HUDEP-2 (cell line): ENCODE data around the gene RHBDD1.

Experiments used
- DNase-seq, 76 experiments: peaks; one replicate each; lab custom pipeline; 2025; ENCODE audit not compliant: unreplicated experiment in 76 of 76; lab: John Stamatoyannopoulos, UW

The RHBDD1 gene

DNA sequence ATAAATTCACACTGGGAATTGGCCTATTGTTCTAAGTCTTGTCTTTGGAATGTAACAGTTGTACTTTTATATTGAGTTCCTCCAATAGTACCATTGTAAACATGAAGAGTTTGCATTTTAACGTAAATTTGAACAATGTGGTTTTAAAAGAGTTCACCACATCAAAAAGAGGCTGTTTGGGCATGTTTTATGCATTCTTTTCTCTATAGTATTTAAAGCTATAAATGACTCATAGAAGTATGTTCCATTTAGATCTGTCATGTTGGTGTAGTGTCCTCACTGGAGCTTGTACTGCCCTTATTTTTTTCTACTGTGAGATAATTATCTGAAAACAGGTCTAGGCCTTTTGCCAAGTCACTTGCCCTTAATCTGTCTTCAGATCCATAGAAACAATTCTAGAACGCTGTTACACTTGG lies 141.9 kb downstream of the RHBDD1 start:
- DNase-seq, result peak in 41 of 76 experiments; percentile 6 to 82 (median 62)

DNA sequence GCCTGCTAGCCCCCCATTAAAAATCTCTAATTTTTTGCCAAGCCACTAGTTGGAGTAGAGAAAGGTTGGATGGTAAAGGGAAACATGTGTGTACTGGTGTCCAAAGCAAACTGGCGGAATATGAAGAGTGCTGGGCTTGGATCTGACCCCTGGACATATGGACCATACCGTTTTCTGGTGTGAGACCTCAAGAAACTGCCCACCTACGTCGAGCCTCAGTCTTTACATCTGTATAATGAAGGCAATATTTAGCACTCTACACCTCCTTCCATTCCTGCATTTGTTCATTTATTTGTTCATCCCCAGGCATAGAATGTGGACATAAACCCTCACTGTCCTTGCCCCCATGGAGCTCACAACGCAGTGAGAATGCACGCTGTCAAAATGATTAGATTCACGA lies 142.4 kb downstream of the RHBDD1 start:
- DNase-seq, result no peak

DNA sequence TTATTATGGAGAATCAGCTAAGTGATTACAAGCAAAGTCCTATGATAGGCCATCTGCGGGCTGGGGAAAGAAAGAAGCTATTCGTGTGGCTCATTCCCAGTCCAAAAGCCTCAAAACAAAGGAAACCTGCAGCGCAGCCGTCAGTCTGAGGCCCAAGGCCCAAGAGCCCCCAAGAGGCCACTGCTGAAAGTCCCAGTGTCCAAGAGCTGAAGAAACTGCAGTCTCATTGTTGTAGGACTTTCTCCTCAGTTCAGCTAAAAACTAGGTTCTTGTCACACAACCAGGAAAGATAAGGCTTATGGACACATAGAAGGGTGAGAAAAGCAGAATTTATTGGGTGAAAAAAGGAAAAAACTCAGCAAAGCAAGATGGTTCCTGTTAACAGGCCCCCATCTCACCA lies 143.2 kb downstream of the RHBDD1 start:
- DNase-seq, result peak in 9 of 76 experiments; percentile 3 to 29 (median 4)

DNA sequence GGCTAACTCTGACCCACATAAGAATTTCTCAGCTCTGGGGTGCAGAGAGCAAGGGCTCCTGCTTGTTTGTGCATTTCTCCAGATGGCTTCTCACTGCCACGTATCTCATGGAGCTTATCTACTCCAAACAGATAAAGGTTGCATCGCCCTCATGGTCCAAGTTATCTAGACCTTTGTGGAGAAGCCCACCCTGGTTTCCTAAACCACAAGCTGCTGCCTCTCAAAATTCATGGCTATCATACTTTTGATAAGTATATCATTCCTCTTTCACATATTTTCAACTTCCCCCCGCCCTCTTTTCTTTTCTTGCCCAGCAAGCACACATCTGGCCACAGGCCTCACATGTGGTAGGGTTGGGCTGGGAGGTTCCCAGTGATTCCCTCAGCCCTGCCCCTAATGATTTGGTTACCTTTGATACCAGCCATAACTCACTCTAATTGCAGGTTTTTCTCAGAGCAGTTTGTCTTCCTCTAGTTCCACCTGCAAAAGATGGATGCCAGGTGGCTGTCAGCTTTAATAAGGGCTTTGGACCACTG lies 146.0 kb downstream of the RHBDD1 start:
- DNase-seq, result peak in 74 of 76 experiments; percentile 12 to 93 (median 68)

DNA sequence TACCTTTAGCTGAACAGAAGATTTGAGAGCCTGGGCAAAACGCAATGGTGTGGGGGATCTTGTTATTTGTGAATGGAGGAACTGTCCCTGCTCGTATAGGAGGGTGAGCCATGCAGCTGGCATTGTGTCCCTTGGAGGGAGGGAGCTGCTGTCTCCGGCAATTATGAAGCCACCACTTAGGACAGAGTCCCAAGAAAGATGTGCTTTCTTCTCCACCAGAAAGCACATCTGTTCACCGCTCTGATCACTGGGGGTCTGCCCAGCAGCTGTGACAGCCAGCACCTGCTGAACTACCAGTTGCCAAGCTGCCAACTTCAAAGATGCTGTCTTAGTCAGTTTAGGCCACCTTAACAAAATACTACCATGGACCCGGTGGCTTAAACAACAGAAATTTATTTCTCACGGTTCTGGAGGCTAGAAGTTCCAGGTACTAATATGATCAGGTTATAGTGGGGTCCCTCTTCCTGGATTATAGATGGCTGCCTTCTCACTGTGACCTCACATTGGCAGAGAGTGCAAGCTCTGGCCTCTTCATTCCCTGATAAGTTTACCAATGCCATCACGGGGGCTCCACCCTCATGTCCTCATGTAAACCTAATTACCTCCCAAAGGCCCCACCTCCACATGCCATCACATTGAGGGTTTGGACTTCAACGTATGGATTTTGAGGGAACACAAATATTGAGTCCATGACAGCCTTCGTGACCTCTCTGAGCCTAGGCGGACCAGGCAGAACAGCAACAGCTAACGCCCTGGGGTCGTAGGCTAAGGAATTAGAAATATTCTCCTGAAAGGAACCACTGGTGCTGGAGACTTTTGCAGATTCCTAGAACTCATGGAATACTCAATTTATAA lies 148.3 kb downstream of the RHBDD1 start:
- DNase-seq, result peak in 15 of 76 experiments; percentile 1 to 32 (median 13)

DNA sequence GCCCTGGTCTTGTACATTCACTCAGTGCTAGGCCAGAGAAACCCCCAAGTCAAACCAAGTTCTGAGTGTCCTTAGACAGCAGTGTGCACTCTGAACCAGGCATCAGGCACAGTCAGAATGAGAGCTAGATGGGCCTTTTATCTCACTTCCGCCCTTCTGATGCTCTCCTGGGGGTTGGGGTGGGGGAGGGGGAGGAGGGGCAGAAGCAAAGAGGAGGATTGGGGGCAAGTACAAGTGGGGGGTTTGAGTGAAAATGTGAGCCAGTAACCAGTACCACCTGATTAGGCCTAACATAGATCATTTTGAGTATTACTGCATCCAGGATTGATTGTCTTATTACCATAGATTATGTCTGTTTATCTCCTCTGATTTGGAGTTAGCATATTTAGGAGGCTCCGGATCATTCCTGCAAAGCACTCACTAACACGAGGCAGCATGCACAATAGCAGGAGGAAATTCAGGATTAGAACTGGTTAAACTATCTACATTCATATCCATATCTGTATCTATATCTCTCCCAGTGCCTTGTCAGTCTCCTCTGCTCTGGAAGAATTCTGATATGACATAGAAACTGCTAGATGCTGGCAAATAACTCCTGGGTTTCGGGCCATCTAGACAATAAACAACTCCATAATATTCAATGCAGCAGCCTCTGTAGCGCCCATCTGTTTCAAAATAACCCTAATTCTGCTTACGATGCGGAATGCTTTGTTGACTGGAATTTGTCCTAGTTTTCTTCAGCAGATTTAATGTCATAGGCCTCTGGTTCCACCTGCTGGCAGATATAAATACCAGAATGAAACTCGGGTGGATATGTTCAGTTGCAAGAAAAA lies 149.1 kb downstream of the RHBDD1 start:
- DNase-seq, result peak in 44 of 76 experiments; percentile 3 to 61 (median 31)

DNA sequence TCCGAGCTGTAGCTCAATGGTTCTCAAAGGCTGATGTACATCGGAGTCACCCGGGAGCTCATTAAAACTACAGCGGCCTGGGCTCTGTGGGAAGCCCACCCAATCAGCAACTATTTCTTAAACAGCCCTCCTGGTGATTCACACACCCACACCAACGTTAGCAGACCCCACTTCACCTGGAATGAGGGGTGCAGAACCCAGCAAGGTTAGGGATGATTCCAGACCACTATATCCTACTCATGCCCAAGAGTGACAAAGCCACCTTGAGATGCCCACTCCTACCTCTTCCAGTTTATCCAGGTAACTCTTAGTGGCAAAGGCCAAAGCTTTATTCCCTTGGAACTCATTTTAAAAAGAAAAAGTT lies 149.7 kb downstream of the RHBDD1 start:
- no peak for DNase-seq

DNA sequence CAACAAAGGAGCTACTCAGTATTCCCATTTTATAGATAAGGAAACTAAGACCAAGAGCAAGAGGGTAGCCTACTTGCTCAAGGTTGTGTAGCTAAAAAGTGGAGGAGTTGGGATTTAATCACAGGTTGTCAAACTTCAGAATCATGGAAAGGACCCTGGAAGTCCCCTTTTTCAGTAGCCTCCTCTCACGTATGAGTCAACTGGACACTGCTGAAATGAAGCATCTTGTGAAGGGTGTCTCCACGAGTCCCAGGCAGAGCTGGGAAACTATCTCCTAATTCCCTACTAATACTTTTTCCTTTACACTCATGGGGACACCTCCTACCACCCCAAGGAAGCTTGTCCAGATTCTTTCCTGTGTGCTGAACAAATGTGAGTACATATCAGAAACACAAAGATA lies 155.8 kb downstream of the RHBDD1 start:
- no peak for DNase-seq

DNA sequence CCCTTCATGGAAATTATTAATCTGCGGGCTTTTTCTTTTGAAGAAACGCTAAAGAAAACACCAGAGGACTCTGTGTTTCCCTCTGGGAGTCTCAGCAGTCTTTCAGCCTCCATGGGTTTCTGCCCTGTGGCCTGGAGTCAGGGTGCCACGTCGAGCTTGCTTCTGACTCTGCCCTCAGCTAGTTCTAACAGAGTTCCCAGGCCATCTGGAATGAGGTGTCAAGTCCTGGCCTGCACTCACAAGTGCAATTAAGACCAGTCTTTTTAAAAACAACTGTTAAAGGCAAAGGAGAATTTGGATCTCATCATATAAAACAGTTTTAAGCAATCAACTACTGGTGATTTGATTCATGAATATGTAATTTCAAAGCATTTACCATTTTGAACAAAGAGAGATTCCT lies 157.3 kb downstream of the RHBDD1 start:
- no peak for DNase-seq

DNA sequence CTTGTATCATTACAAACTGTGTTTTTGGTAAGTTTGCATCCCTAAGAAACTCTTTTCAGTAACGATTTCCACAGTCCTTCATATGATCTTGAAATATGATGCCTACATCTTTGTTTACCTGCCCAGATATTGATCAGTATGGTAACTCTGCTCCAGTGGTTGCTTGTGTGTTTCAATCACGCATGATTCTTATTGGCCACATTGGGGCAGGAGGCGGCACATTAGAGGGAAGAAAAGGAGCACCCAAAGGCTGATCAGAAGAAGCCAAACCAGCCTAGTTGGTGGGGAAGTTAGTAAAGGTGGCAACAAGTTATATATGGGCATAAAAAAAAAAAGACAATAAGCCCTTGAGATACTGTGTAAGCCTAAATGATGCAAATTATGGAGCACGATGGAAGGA lies 158.9 kb downstream of the RHBDD1 start:
- no peak for DNase-seq

DNA sequence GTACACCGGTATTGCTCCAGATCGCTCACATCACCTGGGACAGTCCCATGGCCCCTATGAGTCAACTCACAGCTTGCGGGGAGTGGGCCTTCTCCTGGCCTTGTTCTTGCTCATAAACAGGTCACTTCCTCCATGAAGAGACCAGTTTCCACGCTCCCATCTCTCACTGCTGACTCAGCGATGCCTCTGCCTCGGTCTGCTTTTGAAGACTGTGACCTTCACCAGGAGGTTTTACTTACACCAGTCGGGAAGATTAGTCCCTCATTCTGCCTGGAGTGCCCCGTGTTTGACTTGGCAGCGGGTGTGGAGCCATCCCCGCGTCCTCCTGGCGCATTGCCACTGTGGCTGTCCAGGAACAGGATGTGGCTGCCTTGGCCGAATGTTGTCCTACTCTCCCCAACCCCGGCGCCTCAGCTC lies 159.8 kb downstream of the RHBDD1 start:
- no peak for DNase-seq

DNA sequence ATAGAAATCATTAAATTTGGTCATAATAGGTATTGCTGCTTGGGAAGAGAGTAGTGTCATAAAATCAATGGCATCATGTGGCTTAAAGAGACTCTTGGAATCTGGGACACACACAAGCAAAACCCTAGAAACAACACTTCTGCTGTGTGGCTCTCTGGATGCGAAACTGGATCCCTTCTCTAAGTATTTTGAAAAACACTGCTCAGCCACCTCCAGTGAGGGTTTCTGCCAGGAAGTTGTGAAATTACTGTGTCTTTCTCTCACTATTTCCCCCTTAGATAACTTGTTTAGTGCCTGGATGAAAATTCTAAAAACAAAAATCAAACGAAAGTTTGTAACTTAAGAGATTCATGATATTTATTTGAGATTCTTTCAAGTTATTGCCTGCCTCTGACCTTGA lies 163.8 kb downstream of the RHBDD1 start:
- DNase-seq, result no peak

DNA sequence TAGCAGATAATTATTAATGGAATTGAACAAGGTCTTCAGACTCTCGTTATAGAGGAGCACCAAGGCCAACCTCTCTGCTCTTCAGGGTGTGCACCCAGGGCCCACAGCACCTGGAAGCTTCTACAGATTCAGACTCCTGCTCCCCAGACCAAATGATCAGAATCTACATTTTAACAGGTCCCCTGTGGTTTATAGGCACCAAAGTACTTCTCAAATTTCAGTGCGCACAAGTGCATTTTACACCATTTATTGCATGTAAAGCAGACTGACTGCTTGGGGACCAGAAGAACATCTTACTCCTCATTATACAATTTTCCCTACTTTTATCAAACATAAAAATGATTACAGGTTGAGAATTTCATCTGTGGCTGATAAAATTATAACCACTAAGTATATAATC lies 164.3 kb downstream of the RHBDD1 start:
- DNase-seq, result no peak

DNA sequence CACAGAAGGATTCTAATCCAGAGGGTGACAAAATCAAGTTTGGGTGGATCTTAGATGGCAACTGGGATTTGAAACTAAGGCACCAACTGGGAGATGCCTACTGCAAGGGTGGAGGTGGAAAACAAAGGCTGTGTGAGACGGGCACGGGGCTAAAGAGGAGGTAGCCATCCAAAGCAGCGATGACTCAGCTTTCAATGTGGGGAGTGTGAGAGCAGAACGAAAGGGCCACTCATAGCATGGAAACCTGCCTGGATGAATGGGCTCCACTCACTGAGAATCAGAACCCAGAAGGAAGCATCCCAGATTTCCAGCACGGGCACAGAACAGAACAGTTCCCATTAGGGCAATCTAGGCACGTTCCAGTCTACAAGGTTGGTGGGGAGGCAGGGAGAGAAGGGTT lies 168.6 kb downstream of the RHBDD1 start:
- no peak for DNase-seq

DNA sequence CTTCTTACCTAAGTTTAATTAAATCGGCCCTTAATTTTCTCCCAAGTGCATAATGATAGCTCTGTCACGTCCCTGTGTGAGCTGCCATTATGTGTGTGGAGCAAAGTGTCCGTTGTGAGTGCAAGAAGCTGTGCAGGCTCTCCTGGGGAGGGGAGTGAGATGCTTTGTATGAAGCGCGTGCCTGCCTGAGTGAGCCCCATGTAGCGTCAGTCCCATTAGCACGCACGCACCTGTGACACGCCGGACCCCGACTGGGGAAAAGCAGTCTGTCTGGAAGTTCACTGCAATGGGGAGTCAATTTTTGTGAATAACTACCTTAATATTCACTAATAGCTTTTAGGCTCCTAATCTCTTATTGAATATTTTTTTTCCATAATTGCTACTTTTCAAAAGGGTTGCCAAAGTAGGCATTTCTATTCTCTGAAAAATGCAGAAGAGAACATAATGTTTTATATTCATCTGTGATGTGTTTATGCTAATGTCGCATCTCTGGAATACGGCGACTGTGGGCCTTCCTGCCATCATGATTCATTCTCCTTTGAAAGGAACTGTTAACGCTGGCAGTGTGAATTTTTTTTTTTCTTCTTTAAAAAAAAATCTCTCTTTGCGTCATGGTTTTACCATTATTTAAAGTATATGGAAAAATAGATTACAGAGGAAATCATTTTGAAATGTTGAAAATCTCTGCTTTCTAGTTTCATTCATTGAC lies 170.5 kb downstream of the RHBDD1 start:
- DNase-seq, result no peak

DNA sequence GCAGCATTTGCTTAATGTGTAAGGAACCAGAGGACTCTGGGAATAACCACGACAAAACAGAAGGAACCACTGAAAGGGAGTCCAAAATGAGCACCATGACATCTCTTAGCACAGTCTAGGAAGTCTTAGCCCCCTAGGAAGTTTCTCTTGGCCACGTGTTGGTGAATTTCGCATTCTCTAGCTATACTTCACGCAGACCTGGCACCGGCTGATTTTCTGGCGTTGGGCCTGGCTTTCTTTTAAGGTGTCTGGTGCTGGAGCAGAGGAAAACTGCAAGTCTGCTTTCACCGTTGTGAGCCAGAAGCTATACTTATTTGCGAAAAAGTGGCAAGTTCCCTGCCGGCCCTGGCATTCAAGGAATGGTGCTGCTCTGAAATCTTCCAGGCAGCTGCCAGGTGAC lies 171.3 kb downstream of the RHBDD1 start:
- DNase-seq, result no peak

DNA sequence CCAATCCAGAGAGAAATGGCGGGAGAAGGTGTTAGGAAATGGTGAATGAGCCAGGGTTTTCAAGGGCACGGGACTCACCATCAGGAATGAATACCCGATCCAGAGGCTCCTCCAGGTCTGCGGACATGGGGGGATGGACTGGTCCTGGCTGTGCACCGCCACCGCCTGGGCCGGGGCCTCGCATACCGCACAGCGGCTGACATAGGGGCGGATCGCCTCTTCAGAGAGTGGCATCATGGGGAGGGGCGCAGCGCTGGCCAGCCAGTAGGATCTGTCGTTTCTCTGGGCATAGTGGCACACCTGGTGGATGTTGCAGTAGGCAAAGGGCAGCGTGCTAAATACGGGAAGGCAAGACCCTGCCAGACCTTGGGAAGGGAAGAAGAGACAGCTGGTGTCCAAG lies 172.1 kb downstream of the RHBDD1 start:
- DNase-seq, result no peak

DNA sequence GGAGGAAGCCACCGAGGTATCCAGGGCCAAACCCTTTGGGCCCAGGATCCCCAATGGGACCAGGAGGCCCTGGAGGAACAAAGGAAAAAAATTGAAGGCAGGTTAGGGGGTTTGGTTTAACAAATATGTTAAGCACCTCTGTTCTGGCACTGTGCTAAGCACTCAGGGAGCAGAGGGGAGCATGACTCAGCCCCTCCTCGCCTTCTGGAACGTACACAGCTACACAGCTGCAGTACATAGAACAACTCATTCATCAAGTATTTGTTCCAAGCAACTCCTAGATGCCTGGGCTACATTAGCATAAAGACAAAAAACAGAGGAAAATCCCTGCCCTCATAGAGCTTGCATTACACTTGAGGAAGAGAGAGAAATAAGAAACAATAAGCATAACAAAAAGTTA lies 174.6 kb downstream of the RHBDD1 start:
- DNase-seq, result no peak

DNA sequence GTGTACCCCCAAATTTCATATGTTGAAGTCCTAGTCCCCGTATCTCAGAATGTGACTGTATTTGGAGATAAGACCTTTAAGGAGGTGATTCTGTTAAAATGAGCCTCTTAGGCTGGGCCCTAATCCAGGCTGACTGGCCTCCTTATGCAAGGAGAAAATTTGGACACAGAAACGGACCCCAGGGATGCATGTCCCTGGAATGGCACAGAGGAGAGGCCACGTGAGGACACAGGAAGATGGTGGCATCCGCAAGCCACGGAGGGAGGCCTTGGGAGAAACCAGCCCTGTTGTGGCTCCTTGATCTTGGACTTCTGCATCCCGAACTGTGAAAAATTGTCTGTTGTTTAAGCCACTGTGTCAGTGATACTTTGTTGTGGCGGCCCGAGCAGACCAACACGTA lies 177.5 kb downstream of the RHBDD1 start:
- no peak for DNase-seq

DNA sequence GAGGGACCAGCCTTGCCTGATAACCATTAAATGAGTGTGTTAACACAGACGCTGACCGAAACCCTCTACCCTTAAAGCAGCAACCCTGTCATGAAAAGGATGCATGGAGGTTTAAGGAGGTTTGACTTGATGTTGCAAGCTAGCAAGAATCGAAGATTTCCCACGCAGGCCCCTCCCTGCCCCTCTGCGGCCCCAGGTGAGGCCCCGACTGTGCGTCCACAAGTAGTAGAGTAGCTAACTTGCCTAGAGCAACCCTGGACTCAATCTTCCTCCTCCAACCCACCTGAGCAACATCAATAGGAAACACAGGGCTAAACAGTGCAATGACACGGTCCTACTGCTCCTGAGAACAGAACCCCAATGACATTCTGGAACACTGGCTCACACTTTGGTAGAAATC lies 178.0 kb downstream of the RHBDD1 start:
- no peak for DNase-seq

DNA sequence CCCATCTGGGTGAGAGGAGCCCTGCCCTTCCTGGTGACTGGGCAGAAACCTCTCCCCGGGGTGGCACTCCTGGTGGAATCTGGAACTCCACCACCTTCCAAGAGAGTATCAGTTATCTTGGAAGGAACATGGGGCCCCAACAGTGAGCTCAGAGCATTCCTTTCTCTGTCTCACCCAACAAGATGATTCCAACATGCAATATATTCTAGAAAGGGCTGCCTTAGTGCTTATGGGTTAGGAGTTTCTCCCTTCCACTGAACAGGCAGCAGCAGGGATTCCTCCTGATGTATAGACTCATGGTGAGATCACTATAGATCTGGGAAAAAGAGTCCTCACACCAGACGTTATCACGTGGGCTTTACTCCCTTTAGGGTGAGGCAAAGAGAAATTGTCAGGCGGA lies 181.0 kb downstream of the RHBDD1 start:
- no peak for DNase-seq
